NCI-H82 (cell line): ENCODE data around the gene CEP85.

Source experiments
- DNase-seq: peaks from one replicate; lab custom pipeline; 2025; lab: John Stamatoyannopoulos, UW

Gene CEP85, protein sequence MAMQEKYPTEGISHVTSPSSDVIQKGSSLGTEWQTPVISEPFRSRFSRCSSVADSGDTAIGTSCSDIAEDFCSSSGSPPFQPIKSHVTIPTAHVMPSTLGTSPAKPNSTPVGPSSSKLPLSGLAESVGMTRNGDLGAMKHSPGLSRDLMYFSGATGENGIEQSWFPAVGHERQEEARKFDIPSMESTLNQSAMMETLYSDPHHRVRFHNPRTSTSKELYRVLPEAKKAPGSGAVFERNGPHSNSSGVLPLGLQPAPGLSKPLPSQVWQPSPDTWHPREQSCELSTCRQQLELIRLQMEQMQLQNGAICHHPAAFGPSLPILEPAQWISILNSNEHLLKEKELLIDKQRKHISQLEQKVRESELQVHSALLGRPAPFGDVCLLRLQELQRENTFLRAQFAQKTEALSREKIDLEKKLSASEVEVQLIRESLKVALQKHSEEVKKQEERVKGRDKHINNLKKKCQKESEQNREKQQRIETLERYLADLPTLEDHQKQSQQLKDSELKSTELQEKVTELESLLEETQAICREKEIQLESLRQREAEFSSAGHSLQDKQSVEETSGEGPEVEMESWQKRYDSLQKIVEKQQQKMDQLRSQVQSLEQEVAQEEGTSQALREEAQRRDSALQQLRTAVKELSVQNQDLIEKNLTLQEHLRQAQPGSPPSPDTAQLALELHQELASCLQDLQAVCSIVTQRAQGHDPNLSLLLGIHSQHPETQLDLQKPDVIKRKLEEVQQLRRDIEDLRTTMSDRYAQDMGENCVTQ

DNA sequence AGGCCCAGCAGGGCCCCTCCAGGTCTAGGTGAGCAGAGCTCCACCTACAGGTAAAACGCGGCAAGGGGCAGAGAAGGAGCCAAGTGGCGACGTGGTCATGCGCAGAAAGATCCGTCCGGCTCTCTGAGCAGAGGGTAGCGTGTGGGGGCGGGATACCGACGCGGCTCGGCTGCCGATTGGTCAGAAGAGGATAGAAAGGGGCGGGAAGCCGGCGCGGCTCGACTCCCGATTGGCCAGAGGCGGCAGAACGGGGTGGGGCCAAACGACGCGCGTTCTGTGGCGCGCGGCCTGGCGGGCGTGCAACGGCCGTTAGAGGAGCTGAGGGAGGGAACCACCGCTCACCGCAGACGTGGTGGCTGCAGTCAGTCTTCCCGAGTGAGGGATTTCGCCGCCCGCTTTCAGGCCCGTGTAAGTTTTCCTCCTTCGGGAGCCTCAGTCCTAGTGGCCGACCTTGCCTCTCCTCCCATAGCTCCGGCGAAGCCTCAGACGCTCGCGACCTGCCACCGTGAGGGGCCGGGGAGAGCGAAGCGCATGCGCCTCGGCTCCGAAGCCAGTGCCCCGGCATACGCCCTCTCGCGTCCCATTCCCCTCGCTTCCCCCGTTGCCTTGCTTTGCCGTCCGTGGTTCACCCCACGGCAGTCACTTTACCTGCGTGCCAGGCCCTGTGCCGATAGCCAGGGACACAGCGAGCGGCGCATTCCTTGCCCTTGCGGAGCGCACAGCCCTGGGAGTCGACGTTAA lies at the start of gene CEP85:
CEP85 (plus strand) TSS at position 298 of the 741 bp plus-strand sequence. CDS start 5,584 bp downstream, outside the sequence.
- peak; percentile 100 for DNase-seq

DNA sequence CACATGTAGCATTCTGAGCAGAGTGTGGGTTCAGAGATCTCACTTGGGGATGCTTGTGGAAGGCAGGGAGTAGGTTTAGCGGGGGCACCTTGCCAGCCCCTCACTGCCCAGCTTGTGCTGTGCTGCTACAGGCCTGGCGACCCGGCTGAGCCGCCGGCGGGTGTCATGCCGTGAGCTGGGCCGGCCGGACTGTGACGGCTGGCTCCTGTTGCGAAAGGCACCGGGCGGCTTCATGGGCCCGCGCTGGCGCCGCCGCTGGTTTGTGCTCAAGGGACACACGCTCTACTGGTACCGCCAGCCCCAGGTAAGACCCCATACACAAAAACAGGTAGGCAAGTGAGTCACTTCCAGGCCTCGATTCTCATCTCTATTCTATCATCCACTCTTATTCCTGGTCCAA lies 49.1 kb upstream of the CEP85 start:
- no peak for DNase-seq

- DNase-seq = no peak
Measured at GRCh38 chr1:26187882-26188281, 46.1 kb upstream of the CEP85 start.

GRCh38 chr1:26188477-26188876 lies 45.5 kb upstream of the CEP85 start:
- no peak for DNase-seq

GRCh38 chr1:26189331-26189730 lies 44.7 kb upstream of the CEP85 start:
- DNase-seq = no peak

GRCh38 chr1:26189751-26190275 lies 44.2 kb upstream of the CEP85 start:
- no peak for DNase-seq

- peak; percentile 80 for DNase-seq
Measured at GRCh38 chr1:26190373-26190987, 43.5 kb upstream of the CEP85 start, which contains the start of gene CATSPER4. TSS of gene CATSPER4 (plus strand) at chr1:26190602. CDS start at chr1:26190628, 26 bp downstream.

GRCh38 chr1:26191739-26192138 lies 42.3 kb upstream of the CEP85 start:
- no peak for DNase-seq

GRCh38 chr1:26195805-26196204 lies 38.2 kb upstream of the CEP85 start:
- no peak for DNase-seq

- no peak for DNase-seq
Measured at GRCh38 chr1:26197301-26197700, 36.7 kb upstream of the CEP85 start.

DNA sequence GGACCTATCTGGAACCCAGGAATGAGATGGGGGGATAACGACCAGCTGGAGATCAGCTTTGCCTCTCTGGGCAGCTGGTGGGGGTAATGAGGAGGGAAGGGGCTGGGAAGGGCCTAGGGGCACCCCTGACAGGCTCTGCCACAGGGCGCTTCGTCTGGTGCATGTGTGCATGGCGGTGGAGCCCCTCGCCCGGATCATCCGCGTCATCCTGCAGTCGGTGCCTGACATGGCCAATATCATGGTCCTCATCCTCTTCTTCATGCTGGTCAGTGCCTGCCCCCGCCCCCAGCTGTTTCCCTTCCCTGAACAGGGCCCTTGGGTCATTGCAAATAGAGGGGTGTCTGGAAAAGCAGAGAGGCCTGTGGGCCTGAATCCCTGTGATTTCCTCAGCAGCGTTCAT lies 36.2 kb upstream of the CEP85 start:
- no peak for DNase-seq

GRCh38 chr1:26200413-26200812 lies 33.6 kb upstream of the CEP85 start:
- no peak for DNase-seq

GRCh38 chr1:26203642-26204318 lies 30.2 kb upstream of the CEP85 start:
- DNase-seq = peak; percentile 57

DNA sequence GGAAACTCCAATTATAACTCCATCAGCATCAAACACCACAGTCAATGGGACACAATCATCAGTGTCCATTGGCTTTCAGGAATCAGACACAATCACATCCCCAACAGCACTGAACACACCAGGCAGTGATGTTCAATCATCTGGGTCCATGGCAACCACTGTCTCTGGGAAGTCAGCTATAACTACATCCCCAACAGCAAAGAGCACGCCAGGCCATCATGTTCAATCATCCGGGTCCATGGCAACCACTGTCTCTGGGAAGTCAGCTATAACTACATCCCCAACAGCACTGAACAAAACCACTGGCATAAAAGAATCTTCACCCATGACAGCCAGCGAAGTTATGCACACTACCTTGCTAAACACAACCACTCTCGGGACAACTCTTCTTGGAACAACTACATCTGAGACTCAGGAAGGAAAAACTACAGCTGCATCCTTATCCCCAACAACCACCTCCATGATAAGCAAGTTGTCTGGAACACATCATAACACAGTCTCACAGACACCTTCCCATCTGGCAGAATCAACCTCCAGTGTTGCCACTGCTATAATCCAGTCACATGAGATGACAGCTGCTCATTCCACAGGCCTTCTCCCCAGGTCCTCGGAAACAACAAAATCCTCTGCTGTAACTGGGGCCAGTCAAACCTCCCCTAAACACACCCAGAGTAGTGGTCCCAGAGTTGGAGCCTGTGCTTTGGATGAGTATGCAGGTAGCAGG lies 23.7 kb upstream of the CEP85 start:
- peak; percentile 75 for DNase-seq

DNA sequence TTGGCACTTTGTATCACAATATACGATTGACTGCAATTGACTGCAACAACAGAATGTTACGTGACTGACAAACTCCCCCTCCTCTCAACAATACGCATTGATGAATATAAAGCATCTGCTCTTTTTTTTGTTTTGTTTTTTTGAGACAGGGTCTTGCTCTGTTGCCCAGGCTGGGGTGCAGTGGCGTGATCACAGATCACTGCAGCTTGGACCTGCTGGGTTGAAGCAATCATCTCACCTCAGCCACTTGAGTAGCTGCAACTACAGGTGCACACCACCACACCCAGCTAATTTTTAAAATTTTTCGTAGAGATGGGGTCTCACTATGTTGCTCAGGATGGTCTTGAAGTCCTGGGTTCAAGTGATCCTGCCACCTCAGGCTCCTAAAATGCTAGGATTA lies 21.3 kb upstream of the CEP85 start:
- no peak for DNase-seq

- no peak for DNase-seq
Measured at GRCh38 chr1:26213335-26213905, 20.6 kb upstream of the CEP85 start.

DNA sequence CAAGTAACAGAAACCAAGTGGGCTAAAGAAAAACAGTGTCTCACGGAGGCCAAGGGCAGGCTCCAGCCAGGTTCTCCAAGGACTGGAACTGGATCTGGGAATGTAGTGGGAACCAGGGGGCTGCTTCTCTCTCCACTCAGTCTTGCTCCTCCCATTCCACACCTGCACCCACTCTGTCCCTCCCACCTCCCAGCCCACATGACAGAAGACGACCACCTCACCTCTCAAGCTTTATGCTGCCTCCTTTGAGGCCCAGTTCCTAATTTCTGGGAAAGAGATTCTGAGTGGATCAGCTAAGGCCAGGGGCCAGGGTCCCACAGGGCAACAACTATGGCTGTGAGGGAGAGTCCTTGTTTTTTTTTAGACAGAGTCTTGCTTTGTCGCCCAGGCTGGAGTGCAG lies 18.8 kb upstream of the CEP85 start:
- no peak for DNase-seq

DNA sequence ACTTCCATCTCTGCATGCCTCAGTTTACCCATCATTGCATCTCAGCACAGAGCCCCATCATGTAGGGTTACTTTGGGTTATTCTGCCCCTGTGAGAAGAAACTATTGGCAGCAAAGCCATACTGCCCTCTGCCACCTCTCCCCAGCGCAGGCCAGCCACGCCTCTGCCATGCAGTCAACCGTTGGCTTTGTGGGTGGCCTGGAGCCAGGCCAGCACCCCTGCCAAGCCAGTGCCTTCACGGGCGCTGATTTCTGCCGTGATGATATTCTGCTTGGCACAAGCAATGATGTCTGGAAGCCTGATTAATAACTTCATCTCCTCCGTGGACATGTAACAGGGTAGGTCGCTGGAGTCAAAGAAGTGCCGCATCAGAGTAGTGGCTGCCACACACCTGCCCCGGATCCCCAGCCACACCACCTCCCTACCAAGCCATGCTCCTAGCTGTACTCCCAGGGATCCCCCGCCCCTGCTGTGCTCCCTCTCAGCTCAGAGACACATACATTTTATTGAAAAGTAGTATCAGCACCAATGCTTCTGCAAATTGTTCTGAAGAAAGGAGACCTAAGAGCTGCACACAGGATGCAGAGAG lies 15.0 kb upstream of the CEP85 start:
- no peak for DNase-seq

- DNase-seq = peak; percentile 33
Measured at GRCh38 chr1:26220199-26220912, 13.6 kb upstream of the CEP85 start.
